IgD-negative memory B cell (primary cell): ENCODE measurements around the gene SEPTIN5. TPM values are rescaled to one million over a fixed set of nuclear protein-coding genes. Genes with fewer than 3 reads are reported as not detected.
"Not testable (repeated sequence)": the region's sequence is repeated elsewhere in the genome, so short reads cannot be mapped to it uniquely, and the experiment has no call there.

Experiments
- H3K27ac Mint-ChIP-seq, 3 donors: one replicate each; pipeline ENCODE4 v1.8.0; 2020 to 2022; ENCODE audit warnings: mild to moderate bottlenecking in 3 of 3, mixed read lengths in 3 of 3, moderate library complexity in 1 of 3
- H3K27me3 Mint-ChIP-seq: one replicate; pipeline ENCODE4 v1.8.0; 2021; ENCODE audit warnings: mixed read lengths
- H3K36me3 Mint-ChIP-seq: one replicate; pipeline ENCODE4 v1.8.0; 2020; ENCODE audit warnings: mild to moderate bottlenecking, mixed read lengths
- H3K4me1 Mint-ChIP-seq, 3 donors: one replicate each; pipeline ENCODE4 v1.8.0; 2020 to 2022; ENCODE audit warnings: mixed read lengths in 3 of 3, mild to moderate bottlenecking in 1 of 3
- H3K4me3 Mint-ChIP-seq, 4 donors: one replicate each; pipeline ENCODE4 v1.8.0; 2020 to 2022; ENCODE audit warnings: mild to moderate bottlenecking in 4 of 4, mixed read lengths in 4 of 4, moderate library complexity in 3 of 4
- H3K9me3 Mint-ChIP-seq, 3 donors: one replicate each; pipeline ENCODE4 v1.8.0; 2020 to 2021; ENCODE audit warnings: mixed read lengths in 3 of 3, mild to moderate bottlenecking in 1 of 3
- polyA plus RNA-seq: library from polyadenylated mRNA; unstranded; fragments of 300-500 nt; fragmentation: Illumina TruSeq; gene quantifications from one replicate; pipeline ENCODE4 v1.2.3, GENCODE V29; 2021

Gene SEPTIN5
- polyA plus RNA-seq, 1 donor from 2014 or later = 0.43 TPM

DNA sequence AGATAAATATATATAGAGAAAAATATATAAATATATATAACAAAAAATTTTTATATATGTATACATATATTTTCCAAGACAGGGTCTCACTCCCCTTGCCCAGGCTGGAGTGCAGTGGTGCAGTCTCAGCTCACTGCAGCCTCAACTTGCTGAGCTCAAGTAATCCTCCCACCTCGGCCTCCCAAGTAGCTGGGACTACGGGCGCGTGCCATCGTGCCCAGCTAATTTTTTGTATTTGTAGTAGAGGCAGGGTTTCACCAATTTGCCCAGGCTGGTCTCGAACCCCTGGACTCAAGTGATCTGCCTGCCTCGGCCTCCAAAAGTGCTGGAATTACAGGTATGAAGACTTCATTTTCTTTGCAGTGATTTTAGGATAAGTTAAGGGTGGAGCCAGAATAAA, 38.9 kb upstream of the SEPTIN5 start:
- peaks cover 1% of the 10 kb centered on the region for H3K36me3 Mint-ChIP-seq
- H3K4me1 Mint-ChIP-seq = no peaks in the 10 kb centered on the region
- H3K9me3 Mint-ChIP-seq = peaks cover 0 to 3% (median 0%) of the 10 kb centered on the region in 3 donors
- no peak overlapping the region for H3K4me3 Mint-ChIP-seq
- H3K27me3 Mint-ChIP-seq = peaks cover 12% of the 10 kb centered on the region
- no peak overlapping the region for H3K27ac Mint-ChIP-seq

- H3K36me3 Mint-ChIP-seq, H3K4me3 Mint-ChIP-seq, H3K9me3 Mint-ChIP-seq, H3K4me1 Mint-ChIP-seq, H3K27ac Mint-ChIP-seq: not testable (repeated sequence)
- H3K27me3 Mint-ChIP-seq = peaks cover 16% of the 10 kb centered on the region
Observed at GRCh38 chr22:19676437-19676836, 37.9 kb upstream of the SEPTIN5 start.

- Mint-ChIP-seq H3K27ac (no peak overlapping the region), H3K4me3 (no peak overlapping the region), H3K9me3 (peaks cover 0 to 3% (median 0%) of the 10 kb centered on the region in 3 donors), H3K4me1 (no peaks in the 10 kb centered on the region), H3K36me3 (peaks cover 1% of the 10 kb centered on the region), H3K27me3 (peaks cover 17% of the 10 kb centered on the region)
Observed at GRCh38 chr22:19678949-19679521, 35.3 kb upstream of the SEPTIN5 start.

- peaks cover 17% of the 10 kb centered on the region for H3K27me3 Mint-ChIP-seq
- peaks cover 0 to 3% (median 0%) of the 10 kb centered on the region in 3 donors for H3K9me3 Mint-ChIP-seq
- H3K36me3 Mint-ChIP-seq = no peaks in the 10 kb centered on the region
- H3K4me1 Mint-ChIP-seq = no peaks in the 10 kb centered on the region
- no peak overlapping the region for H3K4me3 Mint-ChIP-seq
- no peak overlapping the region for H3K27ac Mint-ChIP-seq
Observed at GRCh38 chr22:19679522-19680101, 34.7 kb upstream of the SEPTIN5 start.

- Mint-ChIP-seq H3K27ac (no peak overlapping the region), H3K27me3 (peaks cover 17% of the 10 kb centered on the region), H3K36me3 (no peaks in the 10 kb centered on the region), H3K4me1 (no peaks in the 10 kb centered on the region), H3K9me3 (peaks cover 0 to 3% (median 0%) of the 10 kb centered on the region in 3 donors), H3K4me3 (no peak overlapping the region)
Observed at GRCh38 chr22:19680287-19680881, 33.9 kb upstream of the SEPTIN5 start.

GRCh38 chr22:19680911-19681862, 33.1 kb upstream of the SEPTIN5 start:
- Mint-ChIP-seq H3K4me3 (no peak overlapping the region), H3K27ac (no peak overlapping the region)

DNA sequence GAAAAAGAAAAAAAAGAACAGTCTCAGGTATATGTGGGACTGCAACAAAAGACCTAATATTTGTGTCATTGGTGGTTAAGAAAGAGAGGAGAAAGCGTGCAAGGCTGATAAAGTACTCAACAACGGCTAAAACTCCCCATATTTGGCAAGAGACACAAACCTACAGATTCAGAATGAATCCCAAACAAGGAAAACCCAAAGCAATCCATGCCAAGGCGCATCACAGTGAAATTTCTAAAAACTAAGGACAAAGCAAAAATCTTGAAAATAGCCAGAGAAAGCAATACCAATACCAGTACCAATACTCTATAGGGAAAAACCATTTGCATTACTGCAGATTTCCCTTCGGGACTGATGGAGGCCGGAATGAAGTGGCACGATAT, 32.4 kb upstream of the SEPTIN5 start:
- Mint-ChIP-seq H3K4me3 (no peak overlapping the region), H3K27me3 (peaks cover 15% of the 10 kb centered on the region), H3K27ac (no peak overlapping the region), H3K36me3 (no peaks in the 10 kb centered on the region), H3K4me1 (no peaks in the 10 kb centered on the region), H3K9me3 (peaks cover 0 to 3% (median 0%) of the 10 kb centered on the region in 3 donors)

More at GRCh38 chr22:19680911-19681862, 33.1 kb upstream of the SEPTIN5 start:
- peaks cover 15% of the 10 kb centered on the region for H3K27me3 Mint-ChIP-seq
- H3K9me3 Mint-ChIP-seq = peaks cover 0 to 3% (median 0%) of the 10 kb centered on the region in 3 donors
- no peaks in the 10 kb centered on the region for H3K4me1 Mint-ChIP-seq
- no peaks in the 10 kb centered on the region for H3K36me3 Mint-ChIP-seq

GRCh38 chr22:19686946-19687345, 27.4 kb upstream of the SEPTIN5 start:
- Mint-ChIP-seq H3K36me3 (no peaks in the 10 kb centered on the region), H3K4me3 (no peak overlapping the region), H3K4me1 (no peaks in the 10 kb centered on the region), H3K27me3 (peaks cover 3% of the 10 kb centered on the region), H3K27ac (no peak overlapping the region), H3K9me3 (no peaks in the 10 kb centered on the region)

GRCh38 chr22:19687561-19688300, 26.6 kb upstream of the SEPTIN5 start:
- H3K27ac Mint-ChIP-seq = no peak overlapping the region
- no peaks in the 10 kb centered on the region for H3K36me3 Mint-ChIP-seq
- H3K4me3 Mint-ChIP-seq = no peak overlapping the region
- peaks cover 3% of the 10 kb centered on the region for H3K27me3 Mint-ChIP-seq
- H3K9me3 Mint-ChIP-seq = no peaks in the 10 kb centered on the region
- H3K4me1 Mint-ChIP-seq = no peaks in the 10 kb centered on the region

DNA sequence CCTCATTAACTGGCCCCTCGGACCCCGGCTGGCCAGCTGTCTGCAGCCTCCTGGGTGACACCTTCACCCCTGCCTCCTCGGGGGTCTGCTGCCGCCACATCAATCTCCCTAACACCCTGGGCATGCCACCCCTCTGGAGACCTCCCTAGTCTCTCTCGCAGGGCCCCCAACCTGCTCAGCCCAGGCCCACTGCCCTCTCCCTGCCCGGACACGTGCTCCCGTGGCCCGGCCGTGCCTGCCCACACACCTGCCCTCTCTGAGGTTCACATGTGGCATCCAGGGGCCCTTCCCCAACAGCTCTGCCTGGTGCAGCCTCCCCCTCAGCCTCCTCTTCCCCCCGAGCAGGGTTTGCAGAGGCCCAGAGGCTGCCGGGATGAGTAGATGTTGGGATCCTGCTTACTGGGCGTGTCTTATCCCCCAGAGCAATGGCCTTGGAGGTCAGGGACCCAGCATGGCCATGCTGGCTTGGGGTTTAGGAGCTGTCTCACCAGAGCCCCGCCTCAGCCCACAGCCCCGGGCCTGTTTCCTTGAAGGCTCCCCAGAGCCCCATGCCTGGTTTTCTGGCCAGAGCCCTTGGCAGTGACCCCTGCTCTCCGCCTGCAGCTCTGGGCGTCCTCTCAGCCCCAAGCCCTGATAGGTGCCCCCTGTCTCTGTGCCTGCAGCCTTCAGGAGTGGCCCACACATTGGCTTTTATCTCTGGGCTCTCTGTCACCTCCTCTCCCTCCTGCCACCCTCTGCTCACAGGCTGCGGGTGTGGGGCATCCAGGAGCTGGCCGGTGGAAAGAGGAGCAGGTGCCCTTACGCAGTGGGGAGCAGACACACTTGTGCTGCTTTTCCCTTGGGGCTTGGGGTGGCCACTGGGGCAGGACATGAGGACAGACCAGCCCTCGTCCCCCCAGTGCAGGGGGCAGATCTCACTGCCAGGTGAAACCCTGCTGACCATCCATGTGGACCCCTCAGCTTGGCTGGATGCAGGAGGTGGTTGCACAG, 25.7 kb upstream of the SEPTIN5 start:
- H3K4me3 Mint-ChIP-seq = no peak overlapping the region
- H3K27me3 Mint-ChIP-seq = peaks cover 3% of the 10 kb centered on the region
- no peaks in the 10 kb centered on the region for H3K36me3 Mint-ChIP-seq
- H3K9me3 Mint-ChIP-seq = no peaks in the 10 kb centered on the region
- no peaks in the 10 kb centered on the region for H3K4me1 Mint-ChIP-seq
- H3K27ac Mint-ChIP-seq = no peak overlapping the region

- H3K27ac Mint-ChIP-seq = no peak overlapping the region
- H3K4me3 Mint-ChIP-seq = no peak overlapping the region
- H3K36me3 Mint-ChIP-seq = no peaks in the 10 kb centered on the region
- H3K27me3 Mint-ChIP-seq = peaks cover 3% of the 10 kb centered on the region
- no peaks in the 10 kb centered on the region for H3K4me1 Mint-ChIP-seq
- H3K9me3 Mint-ChIP-seq = no peaks in the 10 kb centered on the region
Observed at GRCh38 chr22:19689408-19689807, 24.9 kb upstream of the SEPTIN5 start.

DNA sequence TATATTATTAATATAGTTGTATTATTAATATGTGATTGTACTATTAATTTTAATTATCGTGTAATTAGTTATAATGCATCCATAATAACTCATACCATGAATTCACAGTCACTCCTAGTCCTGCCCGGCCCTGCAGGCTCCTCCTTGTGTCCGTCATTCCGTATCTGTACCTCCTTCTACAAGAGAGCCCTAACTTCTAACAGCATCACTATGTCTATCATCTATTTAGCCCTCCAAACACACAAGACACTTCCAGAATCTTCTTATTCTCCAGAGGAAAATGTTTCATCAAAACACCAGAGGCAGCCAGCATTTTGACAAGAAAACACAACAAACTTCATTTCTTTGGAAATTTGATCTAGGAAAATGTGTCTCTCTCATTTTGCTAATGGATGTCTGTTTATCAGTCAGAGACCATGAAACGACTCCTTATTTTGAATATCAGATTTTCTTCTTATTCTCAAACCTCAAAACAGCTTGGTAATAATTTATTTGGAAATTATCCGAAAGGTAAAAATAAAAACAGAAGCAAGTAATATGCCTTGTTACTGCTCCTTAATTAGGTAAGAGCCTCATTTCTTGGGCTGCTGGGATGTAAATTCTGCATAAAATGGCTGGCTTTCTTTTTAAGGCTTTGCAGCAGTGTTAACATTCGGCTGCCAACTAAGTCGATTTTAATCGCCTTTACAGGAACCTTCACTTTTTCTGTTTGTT, 23.1 kb upstream of the SEPTIN5 start:
- Mint-ChIP-seq H3K27me3 (no peaks in the 10 kb centered on the region), H3K36me3 (no peaks in the 10 kb centered on the region), H3K4me3 (no peak overlapping the region), H3K4me1 (no peaks in the 10 kb centered on the region), H3K9me3 (no peaks in the 10 kb centered on the region), H3K27ac (no peak overlapping the region)

GRCh38 chr22:19691721-19692341, 22.5 kb upstream of the SEPTIN5 start:
- no peak overlapping the region for H3K27ac Mint-ChIP-seq
- H3K4me1 Mint-ChIP-seq = no peaks in the 10 kb centered on the region
- H3K36me3 Mint-ChIP-seq = no peaks in the 10 kb centered on the region
- peaks cover 2% of the 10 kb centered on the region for H3K27me3 Mint-ChIP-seq
- no peaks in the 10 kb centered on the region for H3K9me3 Mint-ChIP-seq
- no peak overlapping the region for H3K4me3 Mint-ChIP-seq
